Activated CD4-positive, alpha-beta T cell treated with anti-CD3 and anti-CD28 coated beads for 36 hours (primary cell): ENCODE results near the gene BLMH. TPM values are rescaled to one million over a fixed set of nuclear protein-coding genes. Genes with fewer than 3 reads are reported as not detected.

Experiments
- ATAC-seq: fragments of 200-7000 bp; cut with Tn5 transposase; one replicate; pipeline ENCODE4 v1.10.0; 2021; ENCODE audit warnings: mild to moderate bottlenecking, moderate library complexity
- CTCF ChIA-PET: fragments of 350-600 bp; sonication (Branson Sonifier 250); formaldehyde crosslinking; loops from one replicate; lab custom pipeline; 2021; ENCODE audit warnings: antibody characterized with exemption; lab: Charles Lee
- POLR2A ChIA-PET: fragments of 350-600 bp; sonication (Branson Sonifier 250); formaldehyde crosslinking; loops from one replicate; lab custom pipeline; 2021; ENCODE audit warnings: antibody characterized with exemption, inconsistent platforms; lab: Charles Lee
- DNase-seq: peaks from one replicate; pipeline ENCODE4 v3.0.0-alpha.2; 2020
- H3K27ac Mint-ChIP-seq: one replicate; pipeline ENCODE4 v1.8.0; 2021; ENCODE audit warnings: mixed read lengths
- H3K27me3 Mint-ChIP-seq: one replicate; pipeline ENCODE4 v1.8.0; 2021; ENCODE audit warnings: mixed read lengths
- H3K36me3 Mint-ChIP-seq: one replicate; pipeline ENCODE4 v1.8.0; 2021; ENCODE audit warnings: low read depth, mixed read lengths
- H3K4me1 Mint-ChIP-seq: one replicate; pipeline ENCODE4 v1.8.0; 2021; ENCODE audit warnings: mixed read lengths
- H3K4me3 Mint-ChIP-seq: one replicate; pipeline ENCODE4 v1.8.0; 2021; ENCODE audit warnings: mild to moderate bottlenecking, moderate library complexity, mixed read lengths
- H3K9me3 Mint-ChIP-seq: one replicate; pipeline ENCODE4 v1.8.0; 2021; ENCODE audit warnings: low read depth, mixed read lengths
- intact Hi-C, 2 experiments: fragments of 100-400 bp; cut with DNase I in 1 of 2; cut with micrococcal nuclease in 1 of 2; formaldehyde crosslinking; loops; one replicate each; pipeline versions ENCODE4 v1.14.2 to v1.15.1; 2022 to 2024; cut with DNase I, micrococcal nuclease
- total RNA-seq, 2 experiments: library from RNA; stranded (reverse); gene quantifications; one replicate each; pipeline ENCODE4 v1.2.3, GENCODE V29; 2021

Gene BLMH
- total RNA-seq, 2 experiments from 2014 or later: 54.3 to 74.5 TPM

DNA sequence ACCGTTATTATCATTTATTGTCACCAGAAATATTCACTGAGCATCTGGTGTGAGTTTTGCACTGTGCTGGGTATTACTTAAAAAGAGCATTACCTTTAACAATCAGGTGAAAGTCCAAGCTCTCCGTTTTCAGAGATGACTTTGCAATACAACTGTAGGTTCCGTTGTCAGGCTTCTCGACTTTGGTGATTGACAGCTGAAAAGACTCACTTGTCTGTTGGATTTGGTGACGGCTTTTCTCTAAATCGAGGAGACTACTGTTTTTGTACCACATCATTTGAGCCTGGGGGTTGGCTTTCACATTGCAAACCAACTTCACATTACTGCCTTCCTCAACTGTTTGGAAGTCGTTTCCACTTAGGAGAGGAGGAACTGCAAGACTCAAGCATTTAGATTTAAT is 33.0 kb upstream of the BLMH start:
- Mint-ChIP-seq H3K9me3 (no peaks in the 10 kb centered on the region), H3K4me3 (no peak overlapping the region), H3K4me1 (peaks cover 33% of the 10 kb centered on the region), H3K36me3 (no peaks in the 10 kb centered on the region), H3K27me3 (no peaks in the 10 kb centered on the region), H3K27ac (no peak overlapping the region)
- intact Hi-C loops: loop anchor here (1.0 to 5.0 kb wide), 3 partner anchors 8 to 38 kb away; no protein-coding TSS in a partner anchor
- DNase-seq: no peak
- ChIA-PET CTCF (interaction anchor here (0.8 to 1.9 kb wide), 2 partner anchors 12 to 42 kb away, joined by 3 to 11 read pairs; no protein-coding TSS in a partner anchor), POLR2A (no interaction called here)
- no peak for ATAC-seq

DNA sequence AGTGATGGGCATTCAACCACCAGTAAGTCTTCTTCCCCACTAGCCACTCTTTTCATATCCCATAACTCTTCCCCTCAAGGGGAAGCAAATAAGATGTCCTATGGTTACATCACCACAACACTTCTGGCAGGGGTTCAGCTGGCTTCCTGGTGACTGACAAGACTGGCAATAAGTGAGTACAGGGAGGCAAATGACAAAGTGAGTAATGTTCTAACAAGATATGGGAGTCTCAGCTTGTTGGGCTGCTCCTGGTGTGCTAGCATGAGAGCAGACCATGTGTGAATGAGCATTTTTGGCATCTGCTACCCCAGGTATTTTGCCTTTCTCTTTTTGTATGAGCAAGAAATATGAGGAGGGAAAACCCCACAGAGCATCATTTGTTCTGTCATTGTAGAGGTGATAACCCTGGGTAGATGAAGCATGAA is 32.2 kb upstream of the BLMH start:
- no peaks in the 10 kb centered on the region for H3K9me3 Mint-ChIP-seq
- CTCF ChIA-PET: interaction anchor here (0.6 to 1.9 kb wide), 7 partner anchors 11 to 219 kb away, joined by 3 to 11 read pairs (median 4); partner anchors contain the start of gene BLMH
- peak; percentile 72 for DNase-seq
- H3K27me3 Mint-ChIP-seq: no peaks in the 10 kb centered on the region
- ATAC-seq: peak; percentile 99
- H3K36me3 Mint-ChIP-seq: no peaks in the 10 kb centered on the region
- peak overlapping the region; percentile 79 for H3K27ac Mint-ChIP-seq
- H3K4me3 Mint-ChIP-seq: no peak overlapping the region
- peaks cover 27% of the 10 kb centered on the region for H3K4me1 Mint-ChIP-seq
- intact Hi-C loops: loop anchor here (1.0 to 5.0 kb wide), 4 partner anchors 8 to 38 kb away; no protein-coding TSS in a partner anchor
- POLR2A ChIA-PET: interaction anchor here (0.7 kb wide), 1 partner anchor 40 kb away, joined by 3 read pairs; no protein-coding TSS in a partner anchor

DNA sequence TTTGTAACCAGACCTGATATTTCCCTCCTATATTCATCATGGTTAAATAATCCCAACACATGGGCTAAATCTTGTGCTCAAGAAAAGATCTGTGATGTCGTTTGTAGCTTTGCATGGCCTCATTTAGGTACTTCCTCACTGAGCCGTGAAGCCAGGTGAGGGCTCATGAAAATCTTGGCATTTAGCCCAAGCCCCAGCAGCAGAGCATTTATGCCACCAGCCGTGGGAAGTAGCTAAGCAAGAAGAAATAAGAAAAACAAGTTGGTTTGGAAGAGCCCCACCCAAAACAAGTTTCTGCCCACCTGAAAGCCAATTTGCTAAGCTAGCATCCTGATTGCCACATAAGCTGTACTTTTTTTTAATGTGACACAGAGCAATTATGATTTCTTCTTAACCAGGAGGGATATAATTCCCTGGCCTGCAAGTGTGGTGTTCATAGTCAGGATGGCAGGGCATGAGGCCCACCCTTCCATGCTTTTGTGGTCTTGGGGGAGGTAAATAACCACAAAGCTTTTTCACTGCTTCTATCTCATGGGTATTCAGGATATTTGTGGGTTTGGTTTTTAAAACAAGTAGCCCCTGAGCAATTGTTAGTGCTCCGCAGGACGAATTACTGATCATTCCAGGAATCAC is 31.6 kb upstream of the BLMH start:
- intact Hi-C loops: loop anchor here (2.0 to 5.0 kb wide), 2 partner anchors 31 to 39 kb away; no protein-coding TSS in a partner anchor
- no peaks in the 10 kb centered on the region for H3K36me3 Mint-ChIP-seq
- H3K27ac Mint-ChIP-seq: peak overlapping the region; percentile 79
- H3K9me3 Mint-ChIP-seq: no peaks in the 10 kb centered on the region
- H3K4me3 Mint-ChIP-seq: no peak overlapping the region
- ChIA-PET CTCF (interaction anchor here (0.5 to 1.9 kb wide), 10 partner anchors 7 to 218 kb away, joined by 3 to 11 read pairs (median 4); partner anchors contain the start of gene BLMH), POLR2A (interaction anchor here (0.7 kb wide), 1 partner anchor 40 kb away, joined by 3 read pairs; no protein-coding TSS in a partner anchor)
- ATAC-seq: peak; percentile 8
- H3K27me3 Mint-ChIP-seq: no peaks in the 10 kb centered on the region
- peaks cover 27% of the 10 kb centered on the region for H3K4me1 Mint-ChIP-seq
- peak; percentile 34 for DNase-seq

DNA sequence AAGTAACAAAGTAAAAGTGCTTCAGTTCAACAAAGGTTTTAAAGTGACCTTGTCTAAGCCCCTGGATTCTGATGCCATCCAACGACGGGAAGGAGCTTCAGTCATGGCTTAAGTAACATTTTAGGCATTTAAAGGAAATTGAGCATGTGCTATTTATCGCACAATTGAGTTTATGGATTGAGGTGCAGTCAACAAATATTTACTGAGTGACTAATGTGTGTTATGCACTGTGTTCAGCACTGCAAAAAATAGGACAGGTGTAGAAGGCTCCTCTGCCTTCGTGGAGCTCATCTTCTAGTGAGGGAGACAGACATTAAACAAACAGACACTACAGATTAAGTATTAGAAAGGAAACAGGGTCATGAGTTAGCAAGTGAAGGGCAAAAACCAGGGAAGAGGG is 29.6 kb upstream of the BLMH start:
- Mint-ChIP-seq H3K36me3 (no peaks in the 10 kb centered on the region), H3K4me1 (peaks cover 27% of the 10 kb centered on the region), H3K27ac (no peak overlapping the region), H3K9me3 (no peaks in the 10 kb centered on the region), H3K4me3 (no peak overlapping the region), H3K27me3 (no peaks in the 10 kb centered on the region)
- POLR2A ChIA-PET: no interaction called here
- no peak for DNase-seq
- intact Hi-C loops: loop anchor here in 1 of 2 experiments (5.0 kb wide), 1 partner anchor 41 kb away; no protein-coding TSS in a partner anchor
- CTCF ChIA-PET: interaction anchor here (1.0 to 1.3 kb wide), 3 partner anchors 15 to 217 kb away, joined by 3 to 5 read pairs (median 4); partner anchors contain the start of gene GOSR1
- ATAC-seq: no peak

DNA sequence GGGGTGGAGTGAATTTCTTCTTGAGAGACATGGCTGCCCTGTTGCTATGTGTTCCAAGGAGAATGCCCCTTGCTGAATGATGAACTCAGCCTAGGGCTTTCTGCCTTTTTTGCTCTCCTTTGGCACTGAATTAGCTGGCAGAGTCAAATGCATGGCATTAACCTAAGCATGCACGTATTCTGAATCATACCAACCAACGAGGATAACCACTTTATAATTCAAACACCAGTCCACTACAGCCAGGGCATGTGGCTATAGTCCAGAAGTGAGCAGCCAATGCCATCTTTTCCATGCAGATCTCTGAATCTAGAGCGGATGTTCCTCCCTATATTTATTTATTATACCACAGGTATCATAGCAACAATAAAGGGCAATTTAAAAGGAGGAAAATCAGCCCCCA is 26.4 kb upstream of the BLMH start:
- Mint-ChIP-seq H3K36me3 (no peaks in the 10 kb centered on the region), H3K4me3 (no peak overlapping the region), H3K4me1 (peaks cover 12% of the 10 kb centered on the region), H3K9me3 (no peaks in the 10 kb centered on the region), H3K27ac (no peak overlapping the region), H3K27me3 (peaks cover 2% of the 10 kb centered on the region)
- DNase-seq (no peak), ATAC-seq (no peak)
- CTCF ChIA-PET: interaction anchor here (1.8 kb wide), 1 partner anchor 18 kb away, joined by 5 read pairs; no protein-coding TSS in a partner anchor
- POLR2A ChIA-PET: no interaction called here
- intact Hi-C loops: no loop called here

DNA sequence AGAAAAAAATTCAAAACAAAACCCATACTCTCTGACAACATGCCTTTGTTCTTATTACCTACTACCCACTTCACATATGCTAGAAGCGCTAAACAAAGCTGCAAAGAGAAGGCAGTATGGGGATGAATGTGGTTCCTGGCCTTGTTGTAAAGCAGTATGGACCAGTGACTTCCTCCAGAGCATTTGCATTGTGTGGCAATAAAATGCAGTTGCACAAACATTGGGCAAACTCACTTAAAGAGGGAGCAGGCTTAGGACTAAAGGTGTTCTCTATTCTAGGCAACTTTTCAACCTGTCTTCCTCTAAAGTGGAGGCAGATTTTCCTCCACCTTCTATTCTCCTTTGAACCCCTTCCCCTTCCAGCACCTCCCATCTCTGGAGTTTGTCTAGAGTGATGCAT is 25.0 kb upstream of the BLMH start:
- CTCF ChIA-PET: interaction anchor here (1.3 kb wide), 2 partner anchors 19 to 25 kb away, joined by 3 to 6 read pairs; partner anchors contain the start of gene BLMH
- Mint-ChIP-seq H3K4me3 (no peak overlapping the region), H3K27me3 (peaks cover 2% of the 10 kb centered on the region), H3K9me3 (no peaks in the 10 kb centered on the region), H3K36me3 (no peaks in the 10 kb centered on the region), H3K4me1 (peaks cover 7% of the 10 kb centered on the region), H3K27ac (no peak overlapping the region)
- no peak for DNase-seq
- POLR2A ChIA-PET: no interaction called here
- intact Hi-C loops: no loop called here
- ATAC-seq: no peak

DNA sequence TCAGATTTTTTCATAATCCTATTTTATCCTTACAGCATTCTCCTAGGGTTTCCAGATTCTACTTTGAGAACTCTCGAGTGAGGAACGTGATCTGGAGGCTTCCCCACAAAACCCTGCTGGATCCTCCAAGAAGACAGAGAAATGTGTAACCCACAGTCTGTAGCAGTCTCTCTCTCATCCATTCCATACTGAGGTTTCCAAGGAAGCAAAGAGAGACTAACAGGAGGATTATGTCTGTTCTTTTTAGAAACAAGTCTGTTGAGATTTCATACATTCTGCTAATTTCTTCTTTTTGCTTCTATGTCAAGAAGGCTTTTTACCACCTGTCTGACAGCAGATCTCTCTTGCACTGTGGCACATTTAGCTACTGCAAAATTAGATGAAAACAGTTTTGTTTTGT is 23.4 kb upstream of the BLMH start:
- Mint-ChIP-seq H3K27me3 (peaks cover 2% of the 10 kb centered on the region), H3K4me1 (peaks cover 7% of the 10 kb centered on the region), H3K27ac (no peak overlapping the region), H3K4me3 (no peak overlapping the region), H3K9me3 (no peaks in the 10 kb centered on the region), H3K36me3 (no peaks in the 10 kb centered on the region)
- DNase-seq: no peak
- intact Hi-C loops: no loop called here
- ATAC-seq: no peak
- ChIA-PET POLR2A (no interaction called here), CTCF (interaction anchor here (1.1 kb wide), 1 partner anchor 21 kb away, joined by 3 read pairs; no protein-coding TSS in a partner anchor)

DNA sequence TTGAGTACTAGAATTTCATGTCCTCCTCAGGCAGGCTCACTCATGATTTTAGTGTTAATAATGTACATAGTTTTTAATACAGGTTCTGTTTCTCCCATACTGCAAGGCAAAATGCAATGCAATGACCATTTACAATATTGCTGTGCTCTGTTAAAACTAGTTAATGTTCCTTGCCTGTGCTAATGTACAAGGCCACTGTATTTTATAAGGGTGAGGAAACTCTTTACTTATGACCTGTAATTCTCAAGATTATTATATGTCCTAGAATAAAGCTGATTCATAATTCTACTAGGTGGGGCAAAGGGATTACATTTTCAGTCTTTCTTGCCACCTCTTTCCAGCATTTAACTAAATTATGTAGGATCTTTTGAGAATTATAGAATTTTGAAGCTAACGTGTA is 22.7 kb upstream of the BLMH start:
- ATAC-seq (no peak), DNase-seq (no peak)
- Mint-ChIP-seq H3K9me3 (no peaks in the 10 kb centered on the region), H3K27me3 (peaks cover 2% of the 10 kb centered on the region), H3K4me3 (no peak overlapping the region), H3K27ac (no peak overlapping the region), H3K36me3 (no peaks in the 10 kb centered on the region), H3K4me1 (peaks cover 7% of the 10 kb centered on the region)
- intact Hi-C loops: no loop called here
- CTCF ChIA-PET: interaction anchor here (0.7 to 1.5 kb wide), 3 partner anchors 12 to 22 kb away, joined by 3 read pairs; no protein-coding TSS in a partner anchor
- POLR2A ChIA-PET: no interaction called here

DNA sequence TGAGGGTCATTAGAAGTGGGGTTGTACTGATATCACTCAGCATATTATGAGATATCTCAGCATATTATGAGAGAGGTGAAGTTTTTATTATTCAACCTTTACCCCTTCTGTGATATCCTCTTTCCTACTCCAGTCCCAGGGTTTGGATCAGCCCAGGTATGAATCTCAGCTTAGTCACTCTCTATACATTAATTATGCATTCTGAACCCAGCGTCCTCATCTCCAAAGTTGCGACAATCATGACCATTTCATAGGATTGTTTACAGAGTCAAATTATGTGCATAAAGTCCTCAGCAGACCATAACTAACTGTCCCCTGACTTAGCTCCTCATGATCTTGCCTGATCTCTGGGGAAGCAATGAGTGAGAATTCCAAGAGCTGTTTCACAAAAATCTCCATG is 20.5 kb upstream of the BLMH start:
- Mint-ChIP-seq H3K9me3 (no peaks in the 10 kb centered on the region), H3K27me3 (peaks cover 2% of the 10 kb centered on the region), H3K27ac (no peak overlapping the region), H3K4me1 (peaks cover 7% of the 10 kb centered on the region), H3K36me3 (no peaks in the 10 kb centered on the region), H3K4me3 (no peak overlapping the region)
- ChIA-PET POLR2A (no interaction called here), CTCF (interaction anchor here (1.2 kb wide), 1 partner anchor 12 kb away, joined by 4 read pairs; no protein-coding TSS in a partner anchor)
- ATAC-seq: no peak
- intact Hi-C loops: no loop called here
- no peak for DNase-seq

DNA sequence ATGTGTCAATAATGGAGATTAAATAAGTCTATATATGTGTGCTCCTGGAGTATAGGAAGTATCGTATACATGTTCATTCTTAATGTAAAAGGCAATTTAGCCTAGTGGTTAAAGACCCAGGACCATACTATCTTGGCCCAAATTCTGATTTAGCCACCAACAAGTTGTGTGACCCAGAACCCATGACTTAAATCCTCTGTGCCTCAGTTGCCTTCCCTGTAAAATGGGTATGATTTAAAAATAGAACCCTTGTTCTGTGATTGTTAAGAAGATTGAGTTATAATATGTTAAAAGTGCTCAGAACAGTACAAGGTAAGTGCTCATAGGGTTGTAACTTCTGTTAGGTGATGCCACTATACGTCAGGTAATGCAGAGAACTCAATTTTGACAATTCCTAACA is 18.8 kb upstream of the BLMH start:
- Mint-ChIP-seq H3K27ac (no peak overlapping the region), H3K4me3 (no peak overlapping the region), H3K36me3 (no peaks in the 10 kb centered on the region), H3K27me3 (peaks cover 2% of the 10 kb centered on the region), H3K4me1 (peaks cover 6% of the 10 kb centered on the region), H3K9me3 (no peaks in the 10 kb centered on the region)
- CTCF ChIA-PET: no interaction called here
- intact Hi-C loops: no loop called here
- ATAC-seq: no peak
- DNase-seq: no peak
- POLR2A ChIA-PET: no interaction called here

DNA sequence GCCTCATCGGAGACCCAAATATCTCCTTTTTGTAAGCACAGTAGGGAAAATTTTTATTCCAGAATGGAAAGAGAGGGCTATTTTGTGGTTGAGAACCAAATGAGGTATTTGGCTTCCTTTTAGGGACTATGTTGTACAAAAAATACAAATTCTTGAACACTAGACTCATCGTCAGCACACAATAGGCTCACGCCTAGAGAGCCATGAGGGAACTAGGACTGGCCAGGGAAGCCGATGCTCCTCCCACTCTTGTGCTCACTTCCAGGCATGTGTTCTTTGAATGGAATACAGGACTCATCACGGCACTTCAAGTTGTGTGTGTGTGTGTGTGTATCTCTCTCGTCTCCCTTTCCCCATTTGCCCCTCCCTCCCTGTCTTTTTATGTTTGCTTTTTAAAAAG is 17.8 kb upstream of the BLMH start:
- ChIA-PET CTCF (interaction anchor here (1.2 kb wide), 1 partner anchor 27 kb away, joined by 3 read pairs; no protein-coding TSS in a partner anchor), POLR2A (no interaction called here)
- Mint-ChIP-seq H3K27ac (no peak overlapping the region), H3K9me3 (no peaks in the 10 kb centered on the region), H3K4me3 (no peak overlapping the region), H3K27me3 (peaks cover 2% of the 10 kb centered on the region), H3K36me3 (no peaks in the 10 kb centered on the region), H3K4me1 (no peaks in the 10 kb centered on the region)
- intact Hi-C loops: no loop called here
- ATAC-seq (no peak), DNase-seq (no peak)
